OCI-LY7 (cell line): ENCODE results near the gene PARD3B.

Experiments
- CTCF ChIP-seq: fragments of 200-600 bp; sonication (generic); conservative IDR thresholded peaks from 2 replicates; pipeline ENCODE4 v1.5.1; 2014; ENCODE audit warnings: mild to moderate bottlenecking, antibody characterized with exemption, low read length, moderate library complexity, mixed read lengths
- EZH2phosphoT487 ChIP-seq: fragments of 200-600 bp; sonication (generic); IDR thresholded peaks from 2 replicates; pipeline ENCODE4 v1.6.1; 2018; ENCODE audit warnings: low read depth, borderline replicate concordance, mild to moderate bottlenecking, mixed run types, antibody characterized with exemption, low read length, moderate library complexity, mixed read lengths

- TF ChIP-seq CTCF (no peak), EZH2phosphoT487 (no peak)
These were observed 544.7 kb downstream of the PARD3B start for GRCh38 chr2:205089958-205090357.
